Activated gamma-delta T cell treated with anti-CD3 and anti-CD28 coated beads, Interleukin-2, amount 50 U/mL, for 16 hours (primary cell): ENCODE measurements around the gene DNAAF6.
"Not testable (repeated sequence)": the region's sequence is repeated elsewhere in the genome, so short reads cannot be mapped to it uniquely, and the experiment has no call there.

Experiments
- DNase-seq: peaks from one replicate; pipeline ENCODE4 v3.0.0-alpha.2; 2020; ENCODE audit warnings: low read depth

The DNAAF6 gene

DNA sequence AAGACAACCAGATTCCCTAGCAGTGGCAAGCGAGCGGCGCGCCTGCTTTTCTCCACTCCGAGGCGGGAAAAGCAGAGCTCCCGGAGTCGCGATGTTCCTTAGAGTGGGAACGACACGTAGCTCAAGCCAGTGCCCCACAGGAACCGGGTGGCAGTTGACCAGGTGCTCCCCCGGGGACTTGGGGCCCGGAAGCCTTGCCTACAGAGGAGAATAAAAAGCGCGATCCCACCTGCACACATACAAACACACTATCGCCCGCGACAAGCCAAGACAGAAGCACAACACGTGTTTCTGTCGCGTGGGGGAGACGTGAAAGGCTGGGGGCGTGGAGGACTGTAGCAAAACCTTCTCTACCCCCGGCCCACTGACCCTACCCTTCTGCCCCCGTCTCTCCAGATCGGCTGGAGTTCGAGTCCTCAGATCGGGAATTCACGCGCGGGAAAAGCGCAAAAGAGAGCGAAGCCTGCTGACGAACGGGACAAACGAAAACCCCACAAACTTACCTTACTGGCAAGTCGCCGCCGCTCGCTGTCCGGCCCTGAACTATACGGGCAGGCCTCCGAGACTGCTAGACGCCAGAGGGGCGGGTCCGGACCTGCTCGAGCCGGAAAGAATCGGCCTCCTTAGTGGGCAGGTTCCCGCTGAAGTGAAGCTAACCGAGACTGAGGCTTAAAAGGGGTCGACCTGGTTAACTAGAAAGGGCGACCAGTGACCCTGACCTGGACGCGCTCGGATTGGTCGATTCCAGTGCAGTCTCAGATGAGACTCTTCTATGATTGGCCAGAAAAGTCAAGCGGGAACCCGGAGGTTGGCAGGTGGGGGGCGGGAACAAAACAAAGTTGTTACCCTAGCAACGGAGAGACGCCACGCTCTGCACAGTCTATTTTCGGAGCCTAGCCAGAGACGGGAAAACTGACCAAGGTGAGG is at the start of gene DNAAF6, which contains the start of gene NUP62CL:
Gene DNAAF6 (plus strand): TSS at position 842 of the 927 bp plus-strand sequence. CDS start 6,265 bp downstream, outside the sequence.
Gene NUP62CL (minus strand): TSS at position 664 of the 927 bp plus-strand sequence. CDS start 31,287 bp downstream, outside the sequence.
- DNase-seq = peak; percentile 38

DNA sequence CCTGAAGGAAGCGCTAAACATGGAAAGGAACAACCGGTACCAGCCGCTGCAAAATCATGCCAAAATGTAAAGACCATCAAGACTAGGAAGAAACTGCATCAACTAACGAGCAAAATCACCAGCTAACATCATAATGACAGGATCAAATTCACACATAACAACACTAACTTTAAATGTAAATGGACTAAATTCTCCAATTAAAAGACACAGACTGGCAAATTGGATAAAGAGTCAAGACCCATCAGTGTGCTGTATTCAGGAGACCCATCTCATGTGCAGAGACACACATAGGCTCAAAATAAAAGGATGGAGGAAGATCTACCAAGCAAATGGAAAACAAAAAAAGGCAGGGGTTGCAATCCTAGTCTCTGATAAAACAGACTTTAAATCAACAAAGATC is 48.8 kb upstream of the DNAAF6 start:
- not testable (repeated sequence) for DNase-seq

DNA sequence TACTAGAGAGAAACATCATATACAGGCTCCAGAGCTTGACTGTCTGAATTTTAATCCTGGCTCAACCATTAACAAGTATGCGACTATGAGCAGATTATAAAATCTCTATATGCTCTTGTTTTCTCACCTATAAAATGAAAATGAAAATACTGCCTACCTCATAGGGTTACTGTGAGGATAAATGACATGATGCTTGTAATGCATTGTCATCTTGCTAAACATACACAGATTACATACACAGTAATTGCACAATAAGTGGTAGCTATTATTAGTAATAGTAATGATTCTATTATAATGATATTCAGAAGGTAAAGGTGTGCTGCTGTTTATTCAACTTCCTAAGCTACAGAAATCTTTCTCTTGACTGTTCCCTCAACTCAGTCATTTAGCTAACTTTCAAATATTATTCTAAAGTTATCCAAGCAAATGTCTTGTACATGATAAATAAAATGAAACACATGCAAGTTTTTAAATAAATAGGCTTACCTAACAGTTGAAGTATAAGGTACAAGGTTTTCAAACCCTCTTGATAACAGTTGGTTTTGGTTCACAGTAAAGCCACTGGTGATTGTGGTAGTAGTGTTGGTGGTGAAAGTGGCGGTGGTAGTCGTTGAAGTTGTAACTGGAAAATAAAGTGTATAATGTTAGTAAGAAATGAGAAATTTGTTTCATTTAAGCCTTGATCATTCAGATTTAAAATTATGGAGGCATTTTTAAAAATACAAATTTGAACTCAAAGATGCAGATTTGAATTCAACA is 39.1 kb upstream of the DNAAF6 start:
- DNase-seq = no peak

DNA sequence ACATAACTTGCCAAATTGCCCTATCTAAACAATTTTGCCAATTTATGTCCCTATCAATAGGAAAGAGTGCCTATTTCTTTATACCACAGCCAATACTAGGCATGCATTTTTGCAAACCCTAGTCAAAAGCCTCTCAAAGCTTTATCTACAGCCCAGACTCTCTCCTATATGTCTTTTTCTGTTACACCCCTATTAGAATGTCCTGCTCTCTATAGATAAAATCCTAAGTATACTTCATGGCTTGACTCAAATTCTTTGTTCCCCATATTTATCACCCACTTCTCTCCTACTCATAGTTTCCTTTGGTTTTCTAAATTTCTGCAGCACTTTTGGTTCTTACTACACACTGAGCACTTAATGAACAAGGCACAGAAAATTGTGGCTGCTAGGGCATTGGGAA is 38.2 kb upstream of the DNAAF6 start:
- DNase-seq = no peak

DNA sequence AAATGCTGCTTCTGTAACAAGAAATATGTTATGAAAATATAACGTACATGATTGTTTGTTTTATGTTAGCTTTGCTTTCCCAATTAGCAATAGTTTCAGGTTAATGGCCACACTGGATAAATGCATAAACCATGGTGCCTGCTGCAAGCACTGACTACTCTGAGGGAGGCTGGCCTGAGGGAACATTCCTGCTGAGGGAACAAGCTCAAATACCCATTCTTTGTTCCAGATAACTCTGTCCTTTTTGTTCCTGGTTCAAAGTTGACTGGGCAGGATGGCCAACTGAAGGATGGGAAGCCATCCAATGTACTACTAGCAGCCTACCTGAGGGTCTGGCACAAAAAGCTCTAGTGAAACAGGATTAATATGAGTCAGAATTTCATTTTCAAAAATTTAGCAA is 37.7 kb upstream of the DNAAF6 start:
- DNase-seq = no peak

DNA sequence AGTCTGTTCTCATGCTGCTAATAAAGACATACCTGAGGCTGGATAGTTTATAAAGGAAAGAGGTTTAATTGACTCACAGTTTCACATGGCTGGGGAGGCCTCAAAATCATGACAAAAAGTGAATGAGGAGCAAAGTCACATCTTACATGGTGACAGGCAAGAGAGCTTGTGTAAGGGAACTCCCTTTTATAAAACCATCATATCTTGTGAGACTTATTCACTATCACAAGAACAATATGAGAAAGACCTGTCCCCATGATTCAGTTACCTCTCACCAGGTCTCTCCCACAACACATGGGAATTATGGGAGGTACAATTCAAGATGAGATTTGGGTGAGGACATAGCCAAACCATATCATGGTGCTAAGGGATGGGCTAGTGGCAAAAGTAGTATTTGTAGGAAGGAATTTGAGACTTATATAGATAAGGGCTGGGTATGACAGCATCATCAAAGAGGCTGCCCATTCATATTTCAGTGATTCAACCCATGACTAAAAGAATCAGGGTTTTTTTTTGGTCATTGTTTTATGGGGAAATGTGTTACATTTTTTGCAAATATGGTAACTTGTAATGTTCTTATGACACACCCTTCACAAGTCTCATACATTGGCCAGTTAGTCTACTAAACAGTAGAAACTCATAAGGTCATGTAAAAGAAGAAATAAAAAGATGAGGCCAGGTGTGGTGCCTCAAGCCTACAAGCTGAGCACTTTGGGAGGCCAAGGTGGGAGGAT is 34.9 kb upstream of the DNAAF6 start:
- no peak for DNase-seq

DNA sequence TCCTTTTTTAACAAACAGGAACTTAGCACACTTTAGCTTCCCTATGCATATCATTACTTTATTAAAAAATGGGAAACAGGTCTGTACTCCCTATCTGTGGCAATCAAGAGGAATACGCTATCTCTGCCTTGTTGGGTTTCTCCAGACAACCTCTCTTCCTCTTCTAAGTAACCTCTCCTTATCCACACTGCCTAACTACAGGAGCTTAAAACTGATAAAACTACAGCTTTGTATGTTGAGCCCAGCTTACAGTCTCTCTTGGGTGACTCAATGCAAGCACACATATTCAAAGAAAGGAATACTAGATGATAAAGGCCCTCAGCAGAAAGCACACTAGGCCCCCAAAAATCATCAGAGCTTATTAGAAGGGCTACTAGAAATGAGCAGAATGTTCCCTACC is 9.1 kb upstream of the DNAAF6 start:
- DNase-seq = no peak

DNA sequence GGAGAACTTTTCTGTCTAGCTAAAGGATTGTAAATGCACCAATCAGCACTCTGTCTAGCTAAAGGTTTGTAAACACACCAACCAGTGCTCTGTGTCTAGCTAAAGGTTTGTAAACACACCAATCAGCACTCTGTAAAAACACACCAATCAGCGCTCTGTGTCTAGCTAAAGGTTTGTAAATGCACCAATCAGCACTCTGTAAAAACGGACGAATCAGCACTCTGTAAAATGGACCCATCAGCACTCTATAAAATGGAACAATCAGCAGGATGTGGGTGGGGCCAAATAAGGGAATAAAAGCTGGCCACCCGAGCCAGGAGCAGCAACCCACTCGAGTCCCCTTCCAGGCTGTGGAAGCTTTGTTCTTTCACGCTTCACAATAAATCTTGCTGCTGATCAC is 8.3 kb upstream of the DNAAF6 start:
- not testable (repeated sequence) for DNase-seq

DNA sequence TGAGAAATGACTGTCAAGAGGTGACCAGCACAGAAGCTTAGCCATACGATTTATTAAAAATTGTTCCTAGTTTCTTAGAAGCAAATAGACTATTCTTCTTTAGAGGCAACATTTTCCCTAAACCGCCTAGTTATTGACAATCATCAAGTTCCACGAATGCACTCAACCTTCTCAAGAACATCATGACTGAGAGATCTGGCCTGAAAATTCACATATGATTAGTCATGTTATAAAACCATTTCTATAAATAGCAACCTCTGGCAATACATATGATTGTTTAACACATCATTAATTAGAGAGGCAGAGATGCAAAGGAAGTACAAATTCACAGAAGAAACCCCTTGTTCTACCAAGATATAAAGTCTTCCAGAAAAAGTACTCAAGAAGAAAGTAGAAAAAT is 6.9 kb upstream of the DNAAF6 start:
- no peak for DNase-seq

DNA sequence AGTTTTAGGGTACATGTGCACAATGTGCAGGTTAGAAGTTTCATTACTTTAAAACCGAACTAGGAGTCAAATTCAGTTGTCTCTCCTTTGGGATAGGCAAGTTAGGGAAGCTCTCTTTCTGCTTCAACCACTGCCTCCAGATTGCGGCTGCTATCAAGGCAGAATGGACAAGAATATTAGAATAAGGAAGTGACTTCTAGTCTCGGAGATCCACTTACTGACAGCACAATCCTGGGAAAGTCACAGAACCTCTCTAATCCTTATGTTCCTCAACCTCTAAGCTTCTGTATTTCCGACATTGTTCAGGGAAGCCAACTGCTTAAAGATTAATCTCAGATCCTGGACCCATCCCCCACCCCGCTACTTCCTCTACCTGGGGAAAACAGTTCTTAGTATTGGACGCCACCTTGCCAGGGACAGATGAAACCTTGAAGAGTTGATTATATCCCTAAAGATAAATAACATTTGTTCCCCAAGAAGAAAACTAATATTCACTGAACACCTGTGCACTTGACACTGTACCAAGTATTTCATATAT is 2.3 kb upstream of the DNAAF6 start:
- no peak for DNase-seq

DNA sequence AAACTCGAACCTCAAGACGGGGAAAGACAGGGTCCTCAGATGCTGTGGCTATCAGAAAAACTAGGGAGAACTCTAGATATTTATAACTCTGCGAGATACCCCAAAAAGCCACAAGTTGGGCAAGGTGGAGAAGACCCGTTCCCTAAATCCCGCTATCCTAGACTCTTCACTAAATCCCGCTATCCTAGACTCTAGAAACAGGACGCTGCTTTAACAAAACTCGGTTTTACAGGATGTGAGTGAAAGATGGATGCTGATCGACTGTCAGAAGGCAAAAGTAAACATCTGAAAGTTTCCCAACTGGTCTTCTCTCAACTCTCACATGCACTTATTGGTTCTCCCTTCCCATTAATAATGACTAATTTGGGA is 270 bp downstream of the DNAAF6 start:
- no peak for DNase-seq

DNA sequence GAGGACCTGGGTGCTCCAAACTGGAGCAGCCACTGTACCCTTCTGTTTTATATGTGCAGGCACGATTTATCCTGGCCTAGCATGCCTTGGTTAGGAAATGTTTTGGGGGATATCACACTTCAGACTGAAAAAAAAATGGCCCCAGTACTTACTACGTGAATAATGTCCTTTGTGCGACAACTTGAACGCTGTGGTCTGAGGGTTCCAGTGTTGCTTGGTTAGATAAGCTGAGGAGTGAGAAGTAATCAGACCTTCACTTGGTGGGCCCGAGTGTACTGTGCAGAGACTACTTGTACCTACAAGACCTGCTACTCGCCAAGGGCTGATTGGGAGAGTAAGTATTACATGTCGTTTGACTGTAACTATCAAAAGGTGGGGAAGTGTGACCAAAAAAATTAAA is 678 bp downstream of the DNAAF6 start:
- DNase-seq = no peak

DNA sequence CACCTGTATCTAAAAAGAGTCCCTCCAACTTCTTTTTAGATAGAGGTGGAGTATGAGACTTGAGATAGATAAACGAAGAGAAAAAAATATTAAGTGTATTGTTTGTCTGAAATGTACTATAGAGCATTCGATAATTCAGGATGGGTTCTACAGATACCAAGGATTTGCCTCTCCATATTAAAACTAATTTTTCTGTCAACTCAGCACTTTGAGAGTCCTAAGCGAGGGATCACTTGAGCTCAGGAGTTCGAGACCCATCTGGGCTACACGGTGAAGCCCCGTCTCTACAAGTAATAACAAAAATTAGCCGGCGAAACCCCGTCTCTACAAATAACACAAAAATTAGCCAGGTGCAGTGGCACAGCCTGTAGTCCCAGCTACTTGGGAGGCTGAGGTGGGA is 1.5 kb downstream of the DNAAF6 start:
- DNase-seq = no peak

DNA sequence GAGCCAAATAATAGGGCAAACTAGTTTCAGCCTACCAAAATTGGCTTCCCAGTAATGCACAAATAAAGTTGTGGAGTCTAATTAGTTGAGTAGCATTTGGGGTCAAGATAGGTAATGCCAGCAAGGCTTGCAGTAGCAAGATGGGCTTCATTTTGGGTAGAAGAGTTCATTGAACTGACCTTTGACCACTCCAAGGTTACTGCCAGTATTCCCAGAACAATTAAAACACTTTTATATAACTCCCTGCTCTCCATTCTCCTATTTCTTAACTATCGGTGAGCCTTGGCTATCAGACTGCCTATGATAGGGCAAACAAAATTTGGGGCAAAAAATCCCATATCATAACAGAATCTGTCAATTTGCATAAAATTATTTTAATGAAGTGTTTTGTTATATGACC is 7.1 kb downstream of the DNAAF6 start:
- DNase-seq = no peak

DNA sequence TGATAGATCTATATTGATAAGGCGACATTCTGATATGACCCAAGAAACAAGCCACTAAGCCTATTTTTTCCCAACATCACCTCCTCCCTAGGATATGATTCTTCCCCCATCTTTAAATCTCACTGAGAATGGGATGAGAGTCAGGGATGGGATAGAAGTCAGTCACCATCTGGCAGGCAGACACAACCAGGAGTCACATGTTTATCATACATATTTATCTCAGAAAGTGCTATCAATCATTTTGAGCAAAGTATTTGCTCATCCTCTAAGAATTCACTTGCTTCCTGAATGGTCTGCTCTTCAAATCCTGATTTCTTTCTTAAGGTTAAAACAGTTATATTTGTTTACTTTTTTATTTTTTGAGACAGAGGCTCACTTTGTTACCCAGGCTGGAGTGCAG is 20.3 kb downstream of the DNAAF6 start:
- DNase-seq = no peak

DNA sequence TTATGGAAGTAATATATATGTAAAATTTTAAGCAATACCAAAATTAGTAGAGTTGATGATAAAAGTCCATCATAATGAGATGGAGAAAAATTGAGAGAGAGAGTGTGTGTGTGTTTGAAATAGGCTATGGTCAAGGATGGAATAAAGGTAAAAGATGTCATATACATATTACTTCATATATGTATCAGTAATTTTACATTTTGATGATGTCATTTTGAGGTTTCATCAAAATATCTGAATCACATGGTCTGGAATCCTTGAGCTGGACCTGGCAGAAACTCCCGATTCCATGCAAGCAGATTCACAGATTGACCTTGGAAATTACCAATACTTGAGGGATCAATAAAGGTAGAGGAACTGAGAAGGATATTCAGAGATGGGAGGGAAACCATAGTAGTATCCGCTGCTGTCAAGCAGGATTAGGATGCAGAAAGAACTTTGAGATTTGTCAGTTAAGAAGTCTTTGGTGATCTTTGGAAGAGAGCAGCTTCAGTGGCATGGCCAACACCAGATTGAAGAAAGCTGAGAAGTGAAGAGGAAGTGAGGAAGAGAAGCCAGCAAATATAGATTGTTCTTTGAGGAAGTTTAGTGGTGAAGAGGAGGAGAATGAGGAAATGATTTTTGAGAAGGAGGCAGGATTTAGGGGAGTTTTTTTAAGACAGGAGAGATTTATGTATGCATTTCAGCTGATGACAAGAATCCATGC is 21.5 kb downstream of the DNAAF6 start:
- no peak for DNase-seq

DNA sequence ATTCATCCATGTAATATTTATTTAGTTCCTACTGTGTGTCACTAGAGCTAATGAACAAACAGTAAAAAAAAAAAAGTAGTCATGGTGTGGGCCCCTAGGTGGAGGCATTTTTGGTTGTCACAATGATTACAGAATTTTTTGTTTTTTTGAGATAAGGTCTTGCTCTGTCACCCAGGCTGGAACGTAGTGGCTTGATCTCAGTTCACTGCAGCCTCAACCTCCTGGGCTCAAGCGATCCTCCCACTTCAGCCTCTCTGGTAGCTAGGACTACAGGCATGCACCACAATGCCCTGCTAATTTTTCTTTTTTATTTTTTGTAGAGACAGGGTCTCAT is 22.0 kb downstream of the DNAAF6 start:
- no peak for DNase-seq

DNA sequence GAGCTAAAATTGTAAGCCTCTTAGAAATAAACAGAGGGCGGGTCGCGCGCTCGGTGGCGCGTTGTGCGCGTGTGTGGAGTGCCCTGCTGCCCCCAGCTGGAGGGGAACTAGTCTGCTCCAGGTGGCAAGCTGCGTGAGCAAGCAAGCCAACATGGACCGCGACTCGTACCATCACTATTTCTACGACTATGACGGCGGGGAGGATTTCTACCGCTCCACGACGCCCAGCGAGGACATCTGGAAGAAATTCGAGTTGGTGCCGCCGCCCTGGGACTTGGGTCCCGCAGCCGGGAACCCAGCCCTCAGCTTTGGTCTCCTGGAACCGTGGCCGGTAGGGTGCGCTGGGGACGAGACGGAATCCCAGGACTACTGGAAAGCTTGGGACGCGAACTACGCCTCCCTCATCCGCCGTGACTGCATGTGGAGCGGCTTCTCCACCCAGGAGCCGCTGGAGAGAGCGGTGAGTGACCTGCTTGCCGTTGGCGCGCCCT is 66.1 kb downstream of the DNAAF6 start:
- DNase-seq = no peak

DNA sequence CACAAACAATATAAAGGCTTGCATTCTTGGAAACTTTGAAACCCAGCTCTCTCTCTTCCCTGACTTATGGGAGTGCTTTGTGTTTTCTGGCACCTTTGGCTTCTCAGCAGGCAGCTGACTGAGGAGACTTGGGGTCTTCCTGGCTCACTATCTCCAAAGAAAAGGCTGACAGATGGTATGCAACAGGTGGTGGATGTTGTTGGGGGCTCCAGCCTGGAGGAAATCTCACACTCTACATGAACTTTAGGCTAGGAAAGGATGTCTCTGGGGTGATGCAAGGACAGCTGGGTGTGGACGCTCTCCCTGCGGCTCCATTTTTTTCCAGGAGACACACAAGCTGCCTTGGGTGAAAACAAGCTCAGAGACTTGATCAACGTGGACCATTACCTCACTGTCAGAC is 67.4 kb downstream of the DNAAF6 start:
- DNase-seq = no peak

DNA sequence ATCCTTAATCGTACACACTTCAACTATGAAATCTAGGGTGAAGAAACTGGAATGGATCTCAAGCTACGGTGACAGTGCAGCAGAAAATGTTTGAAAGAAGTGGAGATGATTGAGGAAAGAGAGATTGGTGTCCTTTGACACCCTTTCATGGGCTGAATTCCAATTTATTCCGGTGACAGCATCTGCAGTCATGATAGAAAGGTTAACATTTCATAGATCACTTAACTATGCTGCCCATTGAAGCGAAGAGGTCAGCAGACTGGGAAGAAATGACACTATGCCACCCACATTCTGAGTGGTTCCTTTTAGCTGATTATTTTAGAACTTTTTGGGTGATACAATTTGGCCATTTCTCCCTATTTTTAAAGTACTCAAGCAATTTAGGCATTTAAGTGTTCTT is 82.3 kb downstream of the DNAAF6 start:
- no peak for DNase-seq

DNA sequence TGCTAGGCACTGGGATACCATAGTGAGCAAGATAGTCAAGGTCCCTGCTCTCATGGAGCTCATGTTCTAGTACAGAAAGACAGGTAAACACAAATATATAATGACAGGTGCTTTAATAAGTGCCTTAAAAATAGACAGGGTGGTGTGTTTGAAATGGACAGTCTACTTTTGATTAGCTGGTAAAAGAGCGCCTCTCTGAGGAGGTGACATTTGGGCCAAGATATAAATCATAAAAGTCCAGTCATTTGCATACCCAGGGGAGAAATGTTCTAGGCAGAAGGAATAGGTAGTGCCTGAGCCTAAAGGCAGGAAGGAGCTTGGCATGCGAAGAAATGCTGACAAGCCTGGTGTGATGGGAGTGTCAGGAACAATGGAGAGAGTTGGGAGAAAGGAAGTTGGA is 83.6 kb downstream of the DNAAF6 start:
- no peak for DNase-seq

DNA sequence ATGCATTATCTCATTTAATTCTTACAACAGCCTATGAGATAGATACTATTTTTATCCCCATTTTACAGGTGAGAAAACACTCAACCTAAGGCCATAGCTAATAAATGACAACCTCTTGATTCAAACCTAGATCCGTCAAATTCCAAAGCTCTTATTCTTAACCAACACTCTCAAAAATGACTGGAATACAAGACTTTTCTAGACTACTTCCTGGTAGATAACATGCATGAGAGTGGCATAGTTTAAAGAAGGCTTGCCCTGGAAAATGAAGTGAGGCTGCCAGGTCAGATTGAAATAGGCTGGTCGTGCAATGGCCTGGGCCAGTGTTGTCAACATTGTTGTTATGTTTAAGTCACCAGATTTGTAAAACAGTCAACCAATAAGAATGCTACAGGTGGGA is 86.6 kb downstream of the DNAAF6 start:
- DNase-seq = no peak
